HPDE6-E6E7 (cell line): Measurements from ENCODE around the gene NF2.

ENCODE experiments used
- DNase-seq: peaks from one replicate; pipeline ENCODE4 v3.0.0; 2011; ENCODE audit warnings: missing footprints; ENCODE audit errors: extremely low spot score

Gene NF2

GRCh38 chr22:29665486-29665885, 62.1 kb downstream of the NF2 start:
- no peak for DNase-seq

GRCh38 chr22:29668673-29669072, 65.2 kb downstream of the NF2 start:
- DNase-seq = no peak

GRCh38 chr22:29670626-29671025, 67.2 kb downstream of the NF2 start:
- no peak for DNase-seq

- no peak for DNase-seq
These were observed 70.1 kb downstream of the NF2 start for GRCh38 chr22:29673361-29674066.

GRCh38 chr22:29674121-29674520, 70.7 kb downstream of the NF2 start:
- DNase-seq = no peak

GRCh38 chr22:29679316-29679715, 75.9 kb downstream of the NF2 start:
- no peak for DNase-seq

GRCh38 chr22:29683536-29683935, 80.1 kb downstream of the NF2 start:
- no peak for DNase-seq

GRCh38 chr22:29684244-29684643, 80.8 kb downstream of the NF2 start:
- DNase-seq = no peak

GRCh38 chr22:29689206-29689879, 85.9 kb downstream of the NF2 start:
- DNase-seq = no peak

GRCh38 chr22:29689880-29690213, 86.4 kb downstream of the NF2 start:
- DNase-seq = no peak

- DNase-seq = no peak
These were observed 87.0 kb downstream of the NF2 start for GRCh38 chr22:29690476-29690875.

- DNase-seq = no peak
These were observed 88.3 kb downstream of the NF2 start for GRCh38 chr22:29691636-29692326.

GRCh38 chr22:29692327-29692640, 88.9 kb downstream of the NF2 start:
- DNase-seq = no peak

- DNase-seq = no peak
These were observed 89.7 kb downstream of the NF2 start for GRCh38 chr22:29693161-29693560.

- no peak for DNase-seq
These were observed 90.2 kb downstream of the NF2 start for GRCh38 chr22:29693671-29694070.

- DNase-seq = no peak
These were observed 91.9 kb downstream of the NF2 start for GRCh38 chr22:29695129-29695926.

- DNase-seq = no peak
These were observed 94.6 kb downstream of the NF2 start for GRCh38 chr22:29697853-29698598.

- DNase-seq = no peak
These were observed 96.9 kb downstream of the NF2 start for GRCh38 chr22:29700206-29700899.

GRCh38 chr22:29700900-29701154, 97.4 kb downstream of the NF2 start:
- no peak for DNase-seq

- peak; percentile 77 for DNase-seq
These were observed 97.9 kb downstream of the NF2 start for GRCh38 chr22:29701155-29701999.
